Islet of Langerhans (tissue), 1 donor: ENCODE results near the gene TRUB2.

Source experiments
- FAIRE-seq: peaks from one replicate; lab custom pipeline; 2011; peaks lifted over from hg19 to GRCh38; lab: Jason Lieb, UNC

TRUB2 gene, protein sequence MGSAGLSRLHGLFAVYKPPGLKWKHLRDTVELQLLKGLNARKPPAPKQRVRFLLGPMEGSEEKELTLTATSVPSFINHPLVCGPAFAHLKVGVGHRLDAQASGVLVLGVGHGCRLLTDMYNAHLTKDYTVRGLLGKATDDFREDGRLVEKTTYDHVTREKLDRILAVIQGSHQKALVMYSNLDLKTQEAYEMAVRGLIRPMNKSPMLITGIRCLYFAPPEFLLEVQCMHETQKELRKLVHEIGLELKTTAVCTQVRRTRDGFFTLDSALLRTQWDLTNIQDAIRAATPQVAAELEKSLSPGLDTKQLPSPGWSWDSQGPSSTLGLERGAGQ

DNA sequence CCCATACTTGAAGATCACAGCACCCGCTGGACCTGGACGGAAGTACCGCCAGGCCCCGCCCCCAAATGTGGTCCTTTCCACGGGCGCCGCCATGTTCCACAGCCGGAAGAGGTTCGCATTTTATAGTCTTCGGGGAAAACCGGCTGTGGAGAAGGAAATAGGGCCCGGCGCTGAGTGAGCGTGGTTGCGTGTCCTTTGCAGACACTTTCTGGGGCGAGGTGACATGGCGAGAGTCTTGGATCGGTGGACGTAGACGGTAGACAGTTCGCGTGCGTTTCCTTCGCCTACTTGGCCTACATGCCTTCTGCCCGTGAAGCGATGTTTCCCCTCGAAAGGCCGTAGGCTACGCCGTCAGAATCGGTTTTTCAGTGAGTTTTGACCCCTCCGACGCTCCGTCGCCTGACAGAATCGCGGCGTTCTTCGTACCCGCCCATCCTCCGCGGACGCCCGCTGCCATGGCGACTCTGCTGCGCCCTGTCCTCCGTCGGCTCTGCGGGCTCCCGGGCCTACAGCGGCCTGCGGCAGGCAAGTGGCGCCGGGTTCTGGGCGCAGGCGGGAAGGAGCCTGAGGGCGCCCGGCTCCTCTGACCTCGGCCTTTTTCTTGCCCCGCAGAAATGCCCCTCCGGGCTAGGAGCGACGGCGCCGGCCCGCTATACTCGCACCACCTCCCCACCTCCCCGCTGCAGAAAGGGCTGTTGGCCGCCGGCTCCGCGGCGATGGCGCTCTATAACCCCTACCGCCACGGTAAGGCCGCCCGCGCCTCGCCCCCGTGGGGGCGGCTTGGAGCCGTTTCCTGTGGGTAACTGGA lies at the start of gene TRUB2, which contains the start of gene COQ4:
TSS of gene TRUB2 (minus strand) at position 44 of the 808 bp plus-strand sequence. CDS start at position 5, 39 bp downstream.
TSS of gene COQ4 (plus strand) at position 436 of the 808 bp plus-strand sequence. CDS start at position 456, 20 bp downstream.
- FAIRE-seq = no peak

DNA sequence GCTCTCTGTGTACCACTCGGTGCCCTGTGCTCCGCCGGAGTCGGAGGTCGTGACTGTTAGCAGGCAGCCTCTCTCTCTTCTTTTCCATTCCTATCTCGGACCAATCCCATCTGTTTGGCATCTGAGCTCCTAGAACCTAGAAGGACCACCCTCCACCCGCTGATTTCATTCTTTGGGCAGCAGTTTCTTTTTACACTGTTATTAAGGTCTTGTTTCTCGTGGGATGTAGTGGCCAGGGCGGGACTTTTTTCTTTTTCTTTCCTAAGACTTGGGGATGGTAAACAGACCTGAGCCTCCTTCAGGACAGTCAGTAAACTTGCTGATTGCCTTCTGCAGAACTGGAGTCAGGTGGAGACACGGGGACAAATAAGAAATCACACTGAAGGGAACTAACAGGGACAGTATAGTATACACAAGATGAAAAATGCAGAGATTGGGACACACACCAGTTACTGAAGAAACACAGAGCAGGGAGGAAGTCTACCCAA lies 49.4 kb upstream of the TRUB2 start:
- no peak for FAIRE-seq

DNA sequence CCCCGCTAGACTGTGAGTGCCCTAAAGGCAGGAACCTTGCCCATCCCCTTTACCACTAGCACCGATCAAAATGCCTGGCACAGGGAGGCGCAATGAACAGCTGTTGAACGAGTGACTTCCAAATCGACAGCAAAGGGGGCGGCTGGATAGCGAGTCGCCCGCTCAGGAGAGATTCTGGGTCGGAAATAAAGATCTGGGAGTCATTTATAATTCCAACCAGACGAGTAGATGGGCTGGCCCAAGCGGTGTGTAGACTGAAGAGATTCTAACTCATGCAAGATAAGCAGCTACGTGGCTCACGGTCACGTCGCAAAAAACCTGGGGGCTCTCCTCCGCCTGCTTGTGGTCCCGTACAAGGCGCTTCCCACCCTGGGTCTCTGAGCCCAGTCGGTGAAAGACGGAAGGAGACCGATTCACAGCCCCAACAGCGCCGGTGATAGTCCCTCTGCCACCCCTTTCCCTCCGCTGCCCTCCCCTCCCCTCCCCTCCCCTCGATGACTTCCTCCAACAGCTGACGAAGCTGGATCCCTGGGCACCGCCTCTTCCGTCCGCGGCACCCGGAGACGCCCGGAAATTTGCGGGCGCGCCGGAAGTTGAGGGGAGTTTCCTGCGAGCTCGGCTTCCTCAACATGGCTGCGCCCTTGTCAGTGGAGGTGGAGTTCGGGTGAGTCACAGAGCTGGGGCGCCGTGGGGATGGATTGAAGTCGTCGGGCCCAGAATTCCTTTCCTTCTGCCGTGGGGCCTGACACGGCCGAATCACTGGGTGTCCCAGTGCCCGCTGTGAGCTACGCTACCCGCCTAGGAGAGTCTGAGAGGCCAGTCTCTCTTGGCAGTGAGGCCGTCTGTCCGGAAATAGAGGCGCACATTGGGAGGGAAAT lies 48.7 kb upstream of the TRUB2 start, which contains the start of gene URM1:
TSS of gene URM1 (plus strand) at position 623 of the 878 bp plus-strand sequence. CDS start at position 630, 7 bp downstream.
- no peak for FAIRE-seq

DNA sequence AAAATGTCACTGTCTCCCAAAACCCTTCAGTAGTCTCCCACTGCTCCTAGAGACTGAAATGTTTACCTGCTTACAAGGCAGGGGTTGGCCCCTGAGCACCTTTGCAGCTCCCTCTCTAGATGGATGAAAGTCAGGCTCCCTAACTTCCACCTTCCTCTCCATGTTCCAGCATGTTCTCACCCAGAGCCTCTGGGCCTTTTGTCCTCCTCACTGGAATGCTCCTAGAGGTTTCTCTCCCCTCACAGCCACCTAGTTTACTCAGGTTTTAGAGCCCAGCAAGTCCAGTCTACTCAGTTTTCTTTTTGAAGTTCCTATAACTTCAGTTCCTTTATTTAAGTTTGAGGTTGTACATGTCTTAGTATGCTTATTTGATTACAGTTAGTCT lies 48.1 kb upstream of the TRUB2 start:
- no peak for FAIRE-seq

DNA sequence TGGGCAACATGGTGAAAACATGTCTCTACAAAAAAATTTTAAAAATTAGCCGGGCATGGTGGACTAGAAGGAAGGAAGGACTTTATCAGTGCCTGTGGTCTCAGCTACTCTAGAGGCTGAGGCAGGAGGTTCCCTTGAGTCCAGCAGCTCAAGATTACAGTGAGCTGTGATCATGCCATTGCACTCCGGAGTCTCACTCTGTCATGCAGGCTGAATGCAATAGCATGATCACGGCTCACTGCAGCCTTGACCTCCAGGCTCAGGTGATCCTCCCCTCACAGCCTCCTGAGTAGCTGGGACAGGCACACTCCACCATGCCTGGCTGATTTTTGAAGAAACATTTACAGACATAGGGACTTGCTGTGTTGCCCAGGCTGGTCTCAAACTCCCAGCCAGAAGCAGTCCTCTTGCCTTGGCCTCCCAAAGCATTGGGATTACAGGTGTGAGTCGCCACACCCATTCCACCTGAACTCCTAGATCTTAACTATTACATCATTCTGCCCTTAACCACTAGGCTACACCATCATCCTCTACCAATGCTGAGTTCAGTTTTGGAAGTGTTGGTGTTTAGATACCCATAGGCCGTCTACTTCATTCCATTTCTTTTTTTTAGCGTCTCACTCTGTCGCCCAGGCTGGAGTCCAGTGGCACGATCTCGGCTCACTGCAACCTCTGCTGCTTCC lies 46.9 kb upstream of the TRUB2 start:
- no peak for FAIRE-seq

DNA sequence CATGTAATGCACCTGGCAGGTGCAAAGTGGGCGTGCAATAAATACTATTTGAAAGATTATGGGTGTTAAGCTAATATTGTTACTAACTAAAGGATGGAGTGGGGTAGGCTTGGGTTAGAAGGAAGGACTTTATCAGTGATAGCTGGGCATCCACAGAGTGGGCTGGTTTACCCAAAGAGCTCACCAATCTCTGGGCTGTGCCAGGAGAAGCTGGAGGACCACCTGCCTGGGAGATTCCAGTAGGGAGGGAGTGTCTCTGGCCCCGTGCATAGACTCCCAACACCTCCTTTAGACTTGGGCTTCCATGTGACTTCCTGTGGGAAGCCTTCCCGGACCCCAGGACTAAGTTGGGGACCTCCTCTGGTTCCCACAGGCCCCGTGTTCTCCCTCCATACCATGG lies 43.3 kb upstream of the TRUB2 start:
- FAIRE-seq = no peak

DNA sequence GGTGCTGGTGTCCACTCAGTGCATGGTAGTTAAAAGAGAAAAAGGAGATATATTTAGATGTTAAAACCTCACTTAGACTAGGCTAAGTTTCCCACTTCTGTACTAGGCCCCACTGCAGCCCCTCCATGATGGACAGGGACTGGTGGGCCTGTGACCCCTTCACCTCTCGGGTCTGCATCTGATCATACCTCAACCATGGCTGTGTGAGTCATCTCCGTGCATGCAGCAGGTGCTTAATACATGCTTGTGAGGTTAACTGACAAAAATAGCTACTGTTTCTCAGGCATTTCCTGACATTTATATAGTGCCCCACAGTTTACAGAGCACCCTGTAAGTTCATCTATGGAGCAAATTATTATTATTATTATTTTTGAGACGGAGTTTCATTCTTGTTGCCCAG lies 40.5 kb upstream of the TRUB2 start:
- FAIRE-seq = no peak

DNA sequence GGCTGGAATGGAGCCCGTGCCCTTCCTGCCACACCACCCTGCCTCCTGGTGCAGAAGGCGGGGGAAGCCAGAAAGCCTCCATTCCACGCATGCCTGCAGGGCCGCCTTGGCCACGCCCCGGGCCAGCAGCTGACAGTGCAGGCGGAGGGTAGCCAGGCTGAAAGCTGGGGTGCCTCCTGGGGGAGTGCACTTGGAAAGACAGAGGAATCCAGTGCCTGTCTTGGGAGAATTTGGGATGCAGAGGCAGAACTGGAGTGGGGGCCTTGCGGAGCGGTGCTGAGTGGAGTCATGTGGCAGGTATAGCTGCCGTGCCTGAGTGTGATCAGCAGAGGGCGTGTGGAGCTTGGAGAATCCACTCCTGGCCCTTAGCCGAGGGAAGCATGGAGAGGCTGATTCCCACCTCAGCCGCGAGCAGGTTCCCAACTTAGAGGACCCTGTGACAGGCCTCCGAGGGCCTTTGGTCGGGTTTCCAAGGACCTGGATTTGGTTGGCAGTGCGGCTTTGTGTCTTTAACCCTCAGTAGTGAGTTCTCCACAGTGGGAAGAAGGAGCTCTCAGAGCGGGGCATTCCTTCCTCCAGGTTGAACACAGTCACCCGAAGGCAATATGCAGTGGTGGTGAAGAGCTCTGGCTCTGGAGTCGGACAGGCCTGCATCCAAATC lies 39.9 kb upstream of the TRUB2 start:
- FAIRE-seq = no peak

DNA sequence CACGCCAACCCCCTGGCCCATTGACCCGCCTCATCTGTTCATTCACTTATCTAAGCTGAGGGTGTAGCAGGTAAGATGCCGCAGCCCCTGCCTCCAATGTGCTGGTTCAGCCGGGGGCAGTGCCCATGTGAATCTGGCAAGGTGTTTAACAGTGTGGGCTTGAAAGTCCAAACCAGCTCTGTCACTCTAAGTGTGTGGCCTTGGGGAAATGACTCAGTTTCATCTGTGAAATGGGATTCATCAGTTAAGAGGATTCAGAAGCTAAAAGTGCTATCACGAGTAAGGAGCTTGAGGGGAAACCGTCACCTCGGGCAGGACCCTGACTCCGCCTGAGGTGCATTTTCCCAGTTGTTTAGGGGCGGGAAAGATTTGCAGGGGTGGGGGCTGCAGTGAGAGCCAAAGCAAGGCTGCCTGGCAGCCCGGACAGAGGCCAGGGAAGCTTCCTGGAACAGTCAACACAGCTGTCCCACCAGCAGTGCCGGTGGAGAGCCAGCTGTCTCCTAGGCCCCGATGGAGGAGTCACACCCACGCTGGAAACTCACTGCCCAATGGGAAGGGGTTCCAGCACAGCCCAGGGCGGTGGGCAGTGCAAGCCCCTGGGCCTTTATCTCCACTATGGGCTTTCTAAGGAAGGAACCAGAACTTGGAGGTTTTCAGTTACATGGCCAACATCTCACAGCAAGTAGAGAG lies 39.2 kb upstream of the TRUB2 start:
- no peak for FAIRE-seq

DNA sequence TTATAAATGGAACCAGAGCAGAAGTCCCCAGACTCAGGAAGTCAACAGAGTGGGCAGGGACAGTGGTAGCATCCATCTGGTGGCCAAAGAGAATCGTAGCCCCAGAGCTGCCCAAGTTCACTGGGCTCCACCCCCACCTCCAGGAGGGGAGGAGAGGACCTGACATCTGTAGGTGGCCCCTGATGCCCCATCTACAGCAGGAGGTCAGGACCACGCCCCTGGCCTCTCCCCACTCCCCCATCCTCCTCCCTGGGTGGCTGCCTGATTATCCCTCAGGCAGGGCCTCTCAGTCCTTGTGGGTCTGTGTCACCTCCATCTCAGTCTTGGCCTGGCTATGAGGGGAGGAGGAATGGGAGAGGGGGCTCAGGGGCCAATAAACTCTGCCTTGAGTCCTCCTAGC lies 38.6 kb upstream of the TRUB2 start:
- no peak for FAIRE-seq

DNA sequence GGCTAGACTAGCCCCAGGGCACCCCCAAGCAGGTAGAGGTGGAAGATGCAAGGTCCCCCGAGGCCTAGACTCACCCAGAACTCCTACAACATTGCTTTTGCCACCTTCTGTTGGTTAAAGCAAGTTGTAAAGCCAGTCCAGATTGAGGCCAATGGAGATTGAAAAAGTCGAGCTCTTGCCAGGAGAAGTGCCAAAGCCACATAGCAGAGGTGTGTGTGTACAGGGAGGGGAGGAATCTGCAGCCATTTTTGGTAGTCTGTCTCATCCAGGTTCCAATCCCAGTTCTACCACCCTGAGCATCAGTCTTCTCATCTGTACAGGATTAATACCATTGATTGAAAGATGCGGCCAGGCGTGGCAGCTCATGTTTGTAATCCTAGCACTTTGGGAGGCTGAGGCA lies 36.6 kb upstream of the TRUB2 start:
- no peak for FAIRE-seq

DNA sequence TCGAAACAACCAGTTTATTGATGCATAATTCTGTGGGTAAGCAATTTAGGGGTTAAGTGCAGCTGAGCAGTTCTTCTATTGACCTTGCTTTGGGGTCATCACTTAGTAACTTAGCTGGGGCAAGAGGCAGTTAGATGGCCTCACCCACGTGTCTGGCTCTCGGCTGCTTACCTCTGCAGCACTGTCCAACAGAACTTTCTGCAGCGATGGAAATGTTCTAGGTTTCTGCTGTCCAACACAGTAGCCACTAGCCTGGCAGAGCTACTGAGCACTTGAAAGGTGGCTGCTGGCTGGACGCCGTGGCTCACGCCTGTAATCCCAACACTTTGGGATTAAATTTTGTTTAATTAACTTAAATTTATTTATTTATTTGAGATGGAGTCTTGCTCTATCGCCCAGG lies 35.8 kb upstream of the TRUB2 start:
- FAIRE-seq = no peak

DNA sequence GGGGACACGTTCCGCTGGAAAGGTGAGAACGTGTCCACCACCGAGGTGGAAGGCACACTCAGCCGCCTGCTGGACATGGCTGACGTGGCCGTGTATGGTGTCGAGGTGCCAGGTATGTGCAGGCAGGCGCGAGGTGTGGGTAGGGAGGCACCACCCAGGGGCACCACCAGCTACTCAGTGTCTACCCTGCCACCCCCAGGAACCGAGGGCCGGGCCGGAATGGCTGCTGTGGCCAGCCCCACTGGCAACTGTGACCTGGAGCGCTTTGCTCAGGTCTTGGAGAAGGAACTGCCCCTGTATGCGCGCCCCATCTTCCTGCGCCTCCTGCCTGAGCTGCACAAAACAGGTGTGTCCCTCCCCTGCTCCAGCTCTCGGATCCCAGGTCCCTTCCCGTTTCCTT lies 33.2 kb upstream of the TRUB2 start:
- FAIRE-seq = no peak

DNA sequence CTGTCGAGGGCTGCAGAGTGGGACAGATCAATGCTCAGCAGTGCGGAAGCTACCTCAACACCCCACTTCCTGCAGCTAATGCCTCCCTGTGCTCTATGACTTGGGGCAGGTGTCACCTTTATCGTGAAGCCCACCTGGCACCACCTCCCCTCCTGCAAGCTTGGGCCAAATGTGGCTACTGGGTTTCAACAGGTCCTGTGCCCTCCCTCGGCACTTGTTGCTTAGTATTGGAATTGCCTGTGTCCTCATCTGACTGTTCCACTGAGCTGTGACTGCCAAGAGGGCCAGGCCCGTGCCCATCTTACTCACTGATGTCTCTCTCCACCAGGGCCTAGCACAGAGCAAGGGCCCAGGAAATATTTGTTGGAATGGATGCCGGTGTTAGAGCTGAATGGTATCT lies 27.5 kb upstream of the TRUB2 start:
- no peak for FAIRE-seq

DNA sequence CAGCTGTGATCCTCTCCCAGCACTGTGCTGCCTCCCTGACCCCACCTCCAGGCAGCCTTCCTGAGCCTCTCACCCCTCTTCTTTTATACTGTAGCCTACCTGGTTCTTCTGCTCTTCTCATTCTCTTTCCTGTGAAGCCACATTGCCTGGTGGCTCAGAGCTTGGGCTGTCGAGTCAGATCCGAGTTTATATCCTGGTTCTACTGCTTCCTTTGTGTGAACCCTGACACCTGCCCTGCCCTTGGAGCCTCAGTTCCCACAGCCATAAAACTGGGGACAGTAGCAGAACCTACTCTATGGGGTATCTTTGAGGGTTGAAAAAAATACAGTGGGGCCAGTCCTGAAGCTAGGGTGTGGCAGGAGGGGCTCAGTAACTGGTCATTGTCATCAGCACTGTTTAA lies 26.9 kb upstream of the TRUB2 start:
- FAIRE-seq = no peak

DNA sequence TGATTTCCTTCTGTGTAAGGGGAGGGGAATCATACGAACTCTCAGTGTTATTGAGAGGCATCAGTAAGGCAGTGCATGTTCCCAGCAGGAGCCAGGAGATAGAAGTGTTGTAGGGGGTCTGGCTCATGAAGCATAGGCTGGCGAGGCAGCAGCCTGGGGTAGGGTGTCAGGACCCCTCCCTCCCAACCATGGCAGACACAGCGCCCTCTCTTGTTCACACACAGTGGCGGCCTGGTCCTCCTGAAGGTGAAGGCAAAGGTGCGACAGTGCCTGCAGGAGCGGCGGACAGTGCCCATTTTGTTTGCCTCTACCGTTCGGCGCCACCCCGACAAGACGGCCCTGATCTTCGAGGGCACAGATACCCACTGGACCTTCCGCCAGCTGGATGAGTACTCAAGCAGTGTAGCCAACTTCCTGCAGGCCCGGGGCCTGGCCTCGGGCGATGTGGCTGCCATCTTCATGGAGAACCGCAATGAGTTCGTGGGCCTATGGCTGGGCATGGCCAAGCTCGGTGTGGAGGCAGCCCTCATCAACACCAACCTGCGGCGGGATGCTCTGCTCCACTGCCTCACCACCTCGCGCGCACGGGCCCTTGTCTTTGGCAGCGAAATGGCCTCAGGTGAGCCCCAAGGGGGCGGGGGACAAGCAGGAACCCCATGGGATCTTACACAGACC lies 22.8 kb upstream of the TRUB2 start:
- FAIRE-seq = no peak

DNA sequence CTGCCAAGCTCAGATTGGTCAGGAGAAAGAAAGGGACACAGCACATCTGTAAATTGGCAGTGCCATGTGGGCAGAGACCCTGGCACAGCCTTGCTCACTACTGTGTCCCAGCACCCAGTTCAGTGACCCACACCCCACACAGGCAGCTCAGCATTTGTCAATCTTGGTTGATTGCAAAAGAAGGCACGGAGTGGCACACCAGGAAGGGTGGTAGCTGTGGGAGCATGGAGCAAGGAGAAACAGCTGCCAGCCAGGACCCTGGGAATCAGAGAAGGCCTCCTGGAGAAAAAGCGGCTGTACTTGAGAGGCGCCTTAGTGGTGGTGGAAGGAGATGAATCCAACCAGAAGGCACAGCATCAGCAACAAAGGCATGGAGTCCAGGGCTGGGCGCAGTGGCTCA lies 21.6 kb upstream of the TRUB2 start:
- no peak for FAIRE-seq

DNA sequence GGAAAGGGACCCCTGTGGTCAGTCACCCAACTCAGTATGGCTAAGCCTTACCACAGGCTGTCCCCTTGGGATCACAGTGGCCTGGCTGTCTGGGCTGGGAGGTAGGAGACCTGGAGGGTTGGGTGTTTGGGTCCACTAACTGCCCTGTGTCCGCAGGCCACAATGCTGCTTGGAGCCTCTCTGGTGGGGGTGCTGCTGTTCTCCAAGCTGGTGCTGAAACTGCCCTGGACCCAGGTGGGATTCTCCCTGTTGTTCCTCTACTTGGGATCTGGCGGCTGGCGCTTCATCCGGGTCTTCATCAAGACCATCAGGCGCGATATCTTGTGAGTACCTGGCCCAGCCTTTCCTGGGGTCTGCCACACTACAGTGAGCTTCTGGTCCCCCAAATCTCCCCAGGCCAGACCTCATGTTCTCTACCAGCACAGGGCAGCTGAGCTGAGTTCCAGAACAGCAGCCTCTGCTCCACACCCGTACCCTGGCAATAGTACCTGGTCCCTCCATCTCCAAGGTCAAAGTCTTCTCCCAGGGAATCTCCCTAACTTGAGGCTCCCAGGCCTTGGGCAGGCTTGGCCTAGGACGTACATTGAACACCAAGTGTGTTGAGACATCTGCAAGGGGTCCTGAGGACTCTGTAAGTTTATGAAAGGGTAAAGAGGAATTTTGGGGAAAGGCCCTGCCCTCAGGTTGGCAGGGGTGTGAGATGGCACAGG lies 20.9 kb upstream of the TRUB2 start:
- no peak for FAIRE-seq

DNA sequence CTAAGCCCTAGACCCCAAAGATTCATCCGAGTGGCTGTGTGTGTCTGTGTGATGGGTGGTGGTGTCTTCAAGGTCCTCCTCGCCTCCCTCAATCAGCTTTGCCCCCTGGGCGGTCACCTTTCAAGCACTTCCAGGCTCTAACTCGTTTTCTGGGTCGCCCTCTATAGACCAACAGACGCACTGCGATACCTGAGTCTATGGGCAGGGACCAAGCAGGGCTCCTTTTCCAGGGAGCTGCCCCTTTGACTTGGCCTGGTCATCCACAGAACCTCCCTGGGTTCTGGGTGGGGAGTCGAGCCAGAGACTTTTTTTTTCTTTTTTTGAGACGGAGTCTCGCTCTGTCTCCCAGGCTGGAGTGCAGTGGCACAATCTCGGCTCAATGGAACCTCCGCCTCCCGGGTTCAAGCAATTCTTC lies 19.2 kb upstream of the TRUB2 start:
- no peak for FAIRE-seq
